H1 (cell line): Measurements from ENCODE around the gene GRID1. TPM values are rescaled to one million over a fixed set of nuclear protein-coding genes. Genes with fewer than 3 reads are reported as not detected.

ENCODE experiments used
- CTCF ChIA-PET: fragments of 300-600 bp; sonication (Branson Sonifier 250); formaldehyde crosslinking; loops from one replicate; lab custom pipeline; 2021; ENCODE audit not compliant: partially characterized antibody; lab: Charles Lee
- POLR2A ChIA-PET: fragments of 300-600 bp; sonication (Branson Sonifier 250); formaldehyde crosslinking; loops from one replicate; lab custom pipeline; 2021; ENCODE audit warnings: inconsistent platforms; ENCODE audit not compliant: partially characterized antibody; lab: Charles Lee
- DNase-seq, 2 experiments: peaks; one replicate each; pipeline versions ENCODE4 v3.0.0 to v3.0.0-alpha.2; 2010 to 2022; ENCODE audit warnings: low spot score in 2 of 2, low read depth in 1 of 2, mixed read lengths in 1 of 2
- FAIRE-seq: peaks from 2 replicates; lab custom pipeline; 2011; peaks lifted over from hg19 to GRCh38; lab: Jason Lieb, UNC
- H2AFZ ChIP-seq: 2 replicates; pipeline ENCODE4 v1.8.1; 2012; ENCODE audit warnings: low read length, inconsistent platforms
- H2AK5ac ChIP-seq: 2 replicates; pipeline ENCODE4 v1.6.1; 2013; ENCODE audit warnings: low read depth, low read length
- H2BK120ac ChIP-seq: replicated peaks from 2 replicates; pipeline ENCODE3; 2013; ENCODE audit warnings: low read depth, low read length, inconsistent platforms
- H2BK12ac ChIP-seq: 2 replicates; pipeline ENCODE4 v1.6.1; 2013; ENCODE audit warnings: low read depth, low read length
- H2BK15ac ChIP-seq: 2 replicates; pipeline ENCODE4 v1.6.1; 2013; ENCODE audit warnings: low read length
- H2BK20ac ChIP-seq: 2 replicates; pipeline ENCODE4 v1.6.1; 2013; ENCODE audit warnings: low read length
- H2BK5ac ChIP-seq: 2 replicates; pipeline ENCODE4 v1.6.1; 2013; ENCODE audit warnings: low read depth, low read length
- H3K14ac ChIP-seq: 2 replicates; pipeline ENCODE4 v1.6.1; 2013; ENCODE audit warnings: inconsistent platforms; ENCODE audit not compliant: insufficient read length
- H3K18ac ChIP-seq: 2 replicates; pipeline ENCODE4 v1.6.1; 2013; ENCODE audit warnings: low read length; ENCODE audit errors: extremely low read depth
- H3K23ac ChIP-seq: 2 replicates; pipeline ENCODE4 v1.6.1; 2013; ENCODE audit warnings: inconsistent platforms; ENCODE audit not compliant: insufficient read length
- H3K23me2 ChIP-seq: 2 replicates; pipeline ENCODE4 v1.6.1; 2013; ENCODE audit warnings: low read depth, low read length
- H3K27ac ChIP-seq: 2 replicates; pipeline ENCODE4 v1.6.1; 2011; ENCODE audit warnings: low read depth, low read length, inconsistent platforms
- H3K27me3 ChIP-seq, 4 experiments: replicated peaks in 1 of 4; 1 replicate in 1 of 4; 2 replicates in 3 of 4; pipeline versions ENCODE4 v1.6.1 to v1.8.1; 2011 to 2013; ENCODE audit warnings: low read length in 3 of 4, mild to moderate bottlenecking in 3 of 4, inconsistent platforms in 2 of 4, mixed read lengths in 2 of 4, moderate library complexity in 1 of 4; ENCODE audit not compliant: control insufficient read depth in 3 of 4, insufficient read depth in 3 of 4; ENCODE audit errors: extremely low read depth in 1 of 4
- H3K36me3 ChIP-seq, 4 experiments: 2 replicates each; pipeline versions ENCODE4 v1.6.1 to v1.8.1; 2011 to 2013; ENCODE audit warnings: mild to moderate bottlenecking in 4 of 4, low read length in 3 of 4, moderate library complexity in 2 of 4, control low read depth in 1 of 4, inconsistent platforms in 1 of 4; ENCODE audit not compliant: insufficient read depth in 4 of 4, control insufficient read depth in 2 of 4
- H3K4ac ChIP-seq: replicated peaks from 2 replicates; pipeline ENCODE3; 2013; ENCODE audit warnings: low read length, low read depth, mixed read lengths, inconsistent platforms; ENCODE audit not compliant: insufficient read length
- H3K4me1 ChIP-seq, 4 experiments: replicated peaks in 1 of 4; 1 replicate in 1 of 4; 2 replicates in 3 of 4; pipeline versions ENCODE4 v1.6.1 to v1.8.1; 2011 to 2013; ENCODE audit warnings: low read length in 3 of 4, inconsistent platforms in 2 of 4, mixed read lengths in 1 of 4; ENCODE audit not compliant: insufficient read depth in 4 of 4, control insufficient read depth in 3 of 4
- H3K4me2 ChIP-seq, 2 experiments: 2 replicates each; pipeline versions ENCODE4 v1.6.1 to v1.8.1; 2011 to 2013; ENCODE audit warnings: low read depth in 2 of 2, low read length in 2 of 2, control low read depth in 1 of 2, inconsistent platforms in 1 of 2, mild to moderate bottlenecking in 1 of 2; ENCODE audit not compliant: insufficient read depth in 1 of 2
- H3K4me3 ChIP-seq, 4 experiments: fragments of 200-600, 300-600 bp in 1 of 4; sonication (generic), shearing (Covaris generic), sonication (Bioruptor Twin) in 1 of 4; 2 replicates each; pipeline versions ENCODE4 v1.5.1 to v1.8.1; 2011 to 2016; ENCODE audit warnings: low read length in 4 of 4, low read depth in 3 of 4, control low read depth in 2 of 4, inconsistent platforms in 2 of 4, mild to moderate bottlenecking in 2 of 4, mixed read lengths in 1 of 4, moderate library complexity in 1 of 4; ENCODE audit not compliant: insufficient read depth in 2 of 4; ENCODE audit errors: extremely low read depth in 1 of 4
- H3K56ac ChIP-seq: replicated peaks from 2 replicates; pipeline ENCODE3; 2013; ENCODE audit warnings: low read depth, mild to moderate bottlenecking, mixed read lengths, low read length, inconsistent platforms; ENCODE audit not compliant: insufficient read length
- H3K79me1 ChIP-seq: 2 replicates; pipeline ENCODE4 v1.6.1; 2013; ENCODE audit warnings: low read depth, low read length, control low read depth
- H3K79me2 ChIP-seq, 2 experiments: 2 replicates each; pipeline versions ENCODE4 v1.6.1 to v1.8.1; 2012 to 2013; ENCODE audit warnings: low read length in 2 of 2, mild to moderate bottlenecking in 2 of 2, inconsistent platforms in 1 of 2; ENCODE audit not compliant: insufficient read depth in 2 of 2, control insufficient read depth in 1 of 2
- H3K9ac ChIP-seq, 4 experiments: replicated peaks in 1 of 4; 1 replicate in 1 of 4; 2 replicates in 3 of 4; pipeline versions ENCODE4 v1.6.1 to v1.8.1; 2011 to 2013; ENCODE audit warnings: low read depth in 3 of 4, low read length in 3 of 4, control low read depth in 2 of 4, mild to moderate bottlenecking in 2 of 4, moderate library complexity in 2 of 4, inconsistent platforms in 1 of 4; ENCODE audit errors: extremely low read depth in 1 of 4
- H3K9me3 ChIP-seq, 2 experiments: 2 replicates each; pipeline versions ENCODE4 v1.6.1 to v1.8.1; 2012 to 2013; ENCODE audit warnings: mild to moderate bottlenecking in 2 of 2, moderate library complexity in 2 of 2, control low read depth in 1 of 2, inconsistent platforms in 1 of 2, low read depth in 1 of 2, low read length in 1 of 2, mixed read lengths in 1 of 2; ENCODE audit not compliant: insufficient read depth in 2 of 2
- H4K20me1 ChIP-seq, 2 experiments: replicated peaks in 1 of 2; 2 replicates each; pipeline versions ENCODE3 to v1.8.1; 2011 to 2013; ENCODE audit warnings: inconsistent platforms in 2 of 2, low read length in 2 of 2, mild to moderate bottlenecking in 1 of 2; ENCODE audit not compliant: insufficient read depth in 2 of 2, control insufficient read depth in 1 of 2
- H4K5ac ChIP-seq: 2 replicates; pipeline ENCODE4 v1.6.1; 2013; ENCODE audit warnings: low read length, low read depth, mixed read lengths, inconsistent platforms; ENCODE audit not compliant: insufficient read length
- H4K8ac ChIP-seq: 2 replicates; pipeline ENCODE4 v1.8.0; 2013; ENCODE audit warnings: mild to moderate bottlenecking, moderate library complexity, low read length, inconsistent platforms; ENCODE audit not compliant: insufficient read depth; ENCODE audit errors: extremely low read depth
- H4K91ac ChIP-seq: replicated peaks from 2 replicates; pipeline ENCODE3; 2013; ENCODE audit warnings: low read length, mixed read lengths, inconsistent platforms; ENCODE audit not compliant: insufficient read length
- EGR1 ChIP-seq: IDR thresholded peaks from 2 replicates; pipeline ENCODE4 v1.6.1; 2011; ENCODE audit warnings: low read depth, low read length, borderline replicate concordance
- JUND ChIP-seq: IDR thresholded peaks from 2 replicates; pipeline ENCODE4 v1.6.1; 2011; ENCODE audit warnings: mild to moderate bottlenecking, improper control_type of control experiment, low read length
- RAD21 ChIP-seq, 2 experiments: IDR thresholded peaks in 1 of 2; conservative IDR thresholded peaks in 1 of 2; 2 replicates each; pipeline ENCODE4 v1.6.1; 2011; ENCODE audit warnings: low read depth in 2 of 2, low read length in 2 of 2, improper control_type of control experiment in 1 of 2, inconsistent platforms in 1 of 2, mild to moderate bottlenecking in 1 of 2, moderate library complexity in 1 of 2
- WGBS, 2 experiments: shearing (Covaris generic) in 1 of 2; methylation state at CpG; one replicate each; pipeline versions ENCODE4 v1.1.6 to v1.1.7; 2013 to 2015; ENCODE audit warnings: low lambda C conversion rate in 2 of 2, mixed read lengths in 2 of 2, inconsistent platforms in 1 of 2, low coverage in 1 of 2, missing lambda C conversion rate in 1 of 2; ENCODE audit not compliant: insufficient replicate concordance in 2 of 2, insufficient coverage in 1 of 2, insufficient read length in 1 of 2; ENCODE audit errors: extremely low coverage in 1 of 2, missing lambda C conversion rate in 1 of 2; 5-methylcytosine and 5-hydroxymethylcytosine counted together
- polyA plus RNA-seq, 7 experiments: library from polyadenylated mRNA; depleted of rRNA in 3 of 7; stranded (reverse) in 5 of 7; unstranded in 2 of 7; fragments of >200 nt in 5 of 7; fragments of 200-250 nt in 2 of 7; gene quantifications; 1 replicate in 5 of 7; 2 replicates in 1 of 7; 4 replicates in 1 of 7; pipeline versions ENCODE4 v1.2.1 to v1.2.3, GENCODE V29; 2011 to 2013; ENCODE audit warnings: missing spikeins in 2 of 7, mixed read lengths in 2 of 7
- total RNA-seq: library from RNA; stranded (reverse); fragmentation: NEBNext Ultra II Directional; extraction: Animal tissue kit (Norgen Biotek cat#: 25700); gene quantifications from 2 replicates; pipeline ENCODE4 v1.2.1, GENCODE V29; 2021
- TF ChIP-seq, protein P1 (sequence below), 3 experiments: IDR thresholded peaks; 1 replicate in 2 of 3; 2 replicates in 1 of 3; pipeline versions ENCODE4 v1.5.1 to v1.6.1; 2011; ENCODE audit warnings: low read length in 3 of 3, mild to moderate bottlenecking in 3 of 3, inconsistent platforms in 2 of 3, low read depth in 1 of 3, moderate library complexity in 1 of 3; ENCODE audit not compliant: insufficient read depth in 1 of 3; ENCODE audit errors: control extremely low read depth in 1 of 3

GRID1 gene
- total and polyA plus RNA-seq, 2 of the 8 experiments (the other 6 are each of a cell fraction or from before 2014, with no cell fraction given): 0.22 to 0.30 TPM

DNA sequence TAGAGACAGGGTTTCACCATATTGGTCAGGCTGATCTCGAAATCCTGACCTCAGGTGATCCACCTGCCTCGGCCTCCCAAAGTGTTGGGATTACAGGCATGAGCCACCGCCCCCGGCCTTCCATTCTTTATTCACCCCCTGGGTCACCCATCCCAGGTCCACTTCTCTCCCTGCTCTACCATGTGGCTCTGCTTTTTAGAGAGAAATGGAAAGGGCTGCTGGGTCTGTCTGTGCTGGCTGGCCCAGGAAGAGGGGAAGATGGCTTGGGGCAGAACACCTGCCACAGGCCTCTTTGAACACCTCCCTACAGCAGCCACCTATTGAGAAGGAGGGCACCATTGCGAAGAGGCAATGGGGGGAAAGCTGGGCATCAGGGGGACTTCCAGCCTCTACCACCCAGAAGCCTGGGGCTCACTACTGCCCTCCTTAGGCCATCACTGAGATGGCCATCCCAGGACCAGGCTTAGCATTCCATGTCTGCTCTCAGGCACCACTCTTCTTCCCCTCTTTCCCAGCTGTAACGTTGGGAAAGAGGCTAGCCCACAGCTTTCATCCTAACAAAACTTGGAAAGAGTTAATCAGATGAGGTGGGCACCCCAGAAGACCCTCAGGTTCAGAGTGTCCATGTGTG lies 256.3 kb downstream of the GRID1 start:
- Histone ChIP-seq H3K23ac (no peak overlapping the region), H4K20me1 (no peaks in the 10 kb centered on the region), H3K14ac (no peak overlapping the region), H3K9ac (no peak overlapping the region), H2AFZ (no peak overlapping the region), H3K27me3 (no peaks in the 10 kb centered on the region), H3K4me2 (no peak overlapping the region), H2BK12ac (no peak overlapping the region), H3K36me3 (no peaks in the 10 kb centered on the region), H3K27ac (no peak overlapping the region), H3K79me2 (no peaks in the 10 kb centered on the region), H4K8ac (no peak overlapping the region; the same call in 1 of the 2 replicates), H3K9me3 (no peaks in the 10 kb centered on the region), H3K4me3 (no peak overlapping the region), H2BK15ac (no peak overlapping the region), H3K56ac (no peak overlapping the region), H3K4ac (no peak overlapping the region), H3K23me2 (no peaks in the 10 kb centered on the region), H3K4me1 (no peaks in the 10 kb centered on the region), H4K91ac (no peak overlapping the region), H3K79me1 (no peaks in the 10 kb centered on the region), H2BK20ac (no peak overlapping the region), H4K5ac (no peak overlapping the region), H3K18ac (no peak overlapping the region), H2BK120ac (no peak overlapping the region)
- ChIA-PET POLR2A (no interaction called here), CTCF (interaction anchor here (0.7 to 3.8 kb wide), 27 partner anchors 9 to 883 kb away, joined by 3 to 18 read pairs (median 5); no protein-coding TSS in a partner anchor)
- WGBS, 2 experiments: 72% methylated on average over 4 of the region's 6 CpGs; no CpG with 5 or more reads in 1 of the 2 experiments
- FAIRE-seq (no peak), DNase-seq (peak in 1 of 2 experiments; percentile 69)
- TF ChIP-seq, protein P1, sequence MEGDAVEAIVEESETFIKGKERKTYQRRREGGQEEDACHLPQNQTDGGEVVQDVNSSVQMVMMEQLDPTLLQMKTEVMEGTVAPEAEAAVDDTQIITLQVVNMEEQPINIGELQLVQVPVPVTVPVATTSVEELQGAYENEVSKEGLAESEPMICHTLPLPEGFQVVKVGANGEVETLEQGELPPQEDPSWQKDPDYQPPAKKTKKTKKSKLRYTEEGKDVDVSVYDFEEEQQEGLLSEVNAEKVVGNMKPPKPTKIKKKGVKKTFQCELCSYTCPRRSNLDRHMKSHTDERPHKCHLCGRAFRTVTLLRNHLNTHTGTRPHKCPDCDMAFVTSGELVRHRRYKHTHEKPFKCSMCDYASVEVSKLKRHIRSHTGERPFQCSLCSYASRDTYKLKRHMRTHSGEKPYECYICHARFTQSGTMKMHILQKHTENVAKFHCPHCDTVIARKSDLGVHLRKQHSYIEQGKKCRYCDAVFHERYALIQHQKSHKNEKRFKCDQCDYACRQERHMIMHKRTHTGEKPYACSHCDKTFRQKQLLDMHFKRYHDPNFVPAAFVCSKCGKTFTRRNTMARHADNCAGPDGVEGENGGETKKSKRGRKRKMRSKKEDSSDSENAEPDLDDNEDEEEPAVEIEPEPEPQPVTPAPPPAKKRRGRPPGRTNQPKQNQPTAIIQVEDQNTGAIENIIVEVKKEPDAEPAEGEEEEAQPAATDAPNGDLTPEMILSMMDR (IDR thresholded peaks at IDR 0.05; ENCODE audit: control extremely low read depth in 1 of 3, insufficient read depth in 1 of 3, low read depth in 1 of 3, low read length in 3 of 3): peak; percentile 66 to 88 (median 85)
- TF ChIP-seq RAD21 (IDR thresholded peaks at IDR 0.05 in 1 of 2, conservative IDR thresholded peaks at IDR 0.05 in 1 of 2; ENCODE audit: low read depth in 2 of 2, low read length in 2 of 2) (peak; percentile 56 to 68), EGR1 (no peak), JUND (0 out of 2 replicates have a peak, but pooled peaks have one; percentile 9)
- TF ChIP-seq, all 59 proteins: peak for 3
- H2AK5ac ChIP-seq: no peak overlapping the region
- no peak overlapping the region for H2BK5ac ChIP-seq
